ENCODE measurements around the gene ZNF580. TPM values are rescaled to one million over a fixed set of nuclear protein-coding genes. Genes with fewer than 3 reads are reported as not detected.

ZNF580 gene
- total and polyA plus RNA-seq, 5 donors: 18.7 to 32.0 (median 27.7) TPM

GRCh38 chr19:55641426-55642152 is 787 bp downstream of the ZNF580 start:
- DNase-seq: no peak
- Histone ChIP-seq H3K9me3 (ENCODE audit: control insufficient read depth, low read length) (no peaks in the 10 kb centered on the region), H3K4me3 (ENCODE audit: low read length) (peak overlapping the region; percentile 85), H3K27ac (ENCODE audit: low read length) (peak overlapping the region; percentile 77), H3K27me3 (ENCODE audit: control insufficient read depth, insufficient read depth) (no peaks in the 10 kb centered on the region), H3K4me1 (ENCODE audit: control insufficient read depth, insufficient read depth, low read length) (peaks cover 8% of the 10 kb centered on the region)
- 1% methylated on average over 25 of the region's 25 CpGs for WGBS
- ATAC-seq: peak in 1 of 2 donors; percentile 0
- intact Hi-C loops (cut with DNase I): no loop called here

GRCh38 chr19:55642153-55643002 is 1.6 kb downstream of the ZNF580 start:
- peak in 2 of 3 donors; percentile 74 to 79 for DNase-seq
- H3K4me3 ChIP-seq (ENCODE audit: low read length): peak overlapping the region; percentile 85
- H3K9me3 ChIP-seq (ENCODE audit: control insufficient read depth, low read length): no peaks in the 10 kb centered on the region
- ATAC-seq: peak; percentile 9 to 11
- H3K27ac ChIP-seq (ENCODE audit: low read length): peak overlapping the region; percentile 40
- intact Hi-C loops (cut with DNase I): no loop called here
- WGBS: under 1% methylated on average over 65 of the region's 65 CpGs
- no peaks in the 10 kb centered on the region for H3K27me3 ChIP-seq (ENCODE audit: control insufficient read depth, insufficient read depth)
- peaks cover 6% of the 10 kb centered on the region for H3K4me1 ChIP-seq (ENCODE audit: control insufficient read depth, insufficient read depth, low read length)

- H3K4me1 ChIP-seq (ENCODE audit: control insufficient read depth, insufficient read depth, low read length): peaks cover 6% of the 10 kb centered on the region
- ATAC-seq: peak; percentile 44 to 52
- intact Hi-C loops (cut with DNase I): no loop called here
- WGBS: 2% methylated on average over 56 of the region's 56 CpGs
- peak within 1 kb of the TSS; percentile 85 for H3K4me3 ChIP-seq (ENCODE audit: low read length)
- no peaks in the 10 kb centered on the region for H3K9me3 ChIP-seq (ENCODE audit: control insufficient read depth, low read length)
- H3K27ac ChIP-seq (ENCODE audit: low read length): peak within 1 kb of the TSS; percentile 73
- DNase-seq: peak; percentile 74 to 89 (median 88)
- H3K27me3 ChIP-seq (ENCODE audit: control insufficient read depth, insufficient read depth): no peaks in the 10 kb centered on the region
These were observed 2.4 kb downstream of the ZNF580 start, which contains the start of gene ZNF581 for GRCh38 chr19:55643003-55643886. Gene ZNF581, plus strand, starts transcription at chr19:55643649. Its CDS starts 923 bp downstream, at chr19:55644572.

GRCh38 chr19:55643887-55644176 is 3.0 kb downstream of the ZNF580 start:
- intact Hi-C loops (cut with DNase I): no loop called here
- ATAC-seq (no peak), DNase-seq (peak in 1 of 3 donors; percentile 71)
- peaks cover 6% of the 10 kb centered on the region for H3K4me1 ChIP-seq (ENCODE audit: control insufficient read depth, insufficient read depth, low read length)
- H3K27me3 ChIP-seq (ENCODE audit: control insufficient read depth, insufficient read depth): no peaks in the 10 kb centered on the region
- peak overlapping the region; percentile 5 for H3K27ac ChIP-seq (ENCODE audit: low read length)
- H3K4me3 ChIP-seq (ENCODE audit: low read length): peak overlapping the region; percentile 85
- WGBS: 0% methylated on average over 15 of the region's 15 CpGs
- no peaks in the 10 kb centered on the region for H3K9me3 ChIP-seq (ENCODE audit: control insufficient read depth, low read length)

GRCh38 chr19:55644191-55644833 is 3.5 kb downstream of the ZNF580 start:
- peaks cover 6% of the 10 kb centered on the region for H3K4me1 ChIP-seq (ENCODE audit: control insufficient read depth, insufficient read depth, low read length)
- intact Hi-C loops (cut with DNase I): no loop called here
- 46% methylated on average over 12 of the region's 12 CpGs for WGBS
- H3K27ac ChIP-seq (ENCODE audit: low read length): no peak overlapping the region
- ATAC-seq (no peak), DNase-seq (peak in 1 of 3 donors; percentile 61)
- peak overlapping the region; percentile 85 for H3K4me3 ChIP-seq (ENCODE audit: low read length)
- H3K9me3 ChIP-seq (ENCODE audit: control insufficient read depth, low read length): no peaks in the 10 kb centered on the region
- no peaks in the 10 kb centered on the region for H3K27me3 ChIP-seq (ENCODE audit: control insufficient read depth, insufficient read depth)

- no peak for ATAC-seq
- no peak for DNase-seq
- Histone ChIP-seq H3K4me1 (ENCODE audit: control insufficient read depth, insufficient read depth, low read length) (peaks cover 3% of the 10 kb centered on the region), H3K4me3 (ENCODE audit: low read length) (no peak overlapping the region), H3K27ac (ENCODE audit: low read length) (no peak overlapping the region), H3K9me3 (ENCODE audit: control insufficient read depth, low read length) (no peaks in the 10 kb centered on the region), H3K27me3 (ENCODE audit: control insufficient read depth, insufficient read depth) (no peaks in the 10 kb centered on the region)
- WGBS: 89% methylated on average over 28 of the region's 28 CpGs
- intact Hi-C loops (cut with DNase I): no loop called here
These were observed 4.2 kb downstream of the ZNF580 start for GRCh38 chr19:55644842-55645511.

GRCh38 chr19:55645512-55645881 is 4.7 kb downstream of the ZNF580 start:
- Histone ChIP-seq H3K4me3 (ENCODE audit: low read length) (no peak overlapping the region), H3K9me3 (ENCODE audit: control insufficient read depth, low read length) (no peaks in the 10 kb centered on the region), H3K4me1 (ENCODE audit: control insufficient read depth, insufficient read depth, low read length) (no peaks in the 10 kb centered on the region), H3K27me3 (ENCODE audit: control insufficient read depth, insufficient read depth) (no peaks in the 10 kb centered on the region), H3K27ac (ENCODE audit: low read length) (no peak overlapping the region)
- ATAC-seq (no peak), DNase-seq (peak in 1 of 3 donors; percentile 7)
- WGBS: 71% methylated on average over 5 of the region's 5 CpGs
- intact Hi-C loops (cut with DNase I): no loop called here

GRCh38 chr19:55646889-55647731 is 6.3 kb downstream of the ZNF580 start:
- WGBS: 41% methylated on average over 14 of the region's 14 CpGs
- H3K4me1 ChIP-seq (ENCODE audit: control insufficient read depth, insufficient read depth, low read length): no peaks in the 10 kb centered on the region
- H3K27ac ChIP-seq (ENCODE audit: low read length): peak overlapping the region; percentile 39
- H3K27me3 ChIP-seq (ENCODE audit: control insufficient read depth, insufficient read depth): no peaks in the 10 kb centered on the region
- no peaks in the 10 kb centered on the region for H3K9me3 ChIP-seq (ENCODE audit: control insufficient read depth, low read length)
- ATAC-seq: no peak
- DNase-seq: no peak
- intact Hi-C loops (cut with DNase I): no loop called here
- H3K4me3 ChIP-seq (ENCODE audit: low read length): peak overlapping the region; percentile 65

- peak; percentile 80 to 91 (median 90) for DNase-seq
- peak; percentile 49 to 52 for ATAC-seq
- Histone ChIP-seq H3K9me3 (ENCODE audit: control insufficient read depth, low read length) (no peaks in the 10 kb centered on the region), H3K27ac (ENCODE audit: low read length) (peak within 1 kb of the TSS; percentile 39), H3K4me3 (ENCODE audit: low read length) (peak within 1 kb of the TSS; percentile 65), H3K27me3 (ENCODE audit: control insufficient read depth, insufficient read depth) (no peaks in the 10 kb centered on the region), H3K4me1 (ENCODE audit: control insufficient read depth, insufficient read depth, low read length) (no peaks in the 10 kb centered on the region)
- intact Hi-C loops (cut with DNase I): no loop called here
- under 1% methylated on average over 87 of the region's 87 CpGs for WGBS
These were observed 7.2 kb downstream of the ZNF580 start, which contains the start of gene CCDC106 for GRCh38 chr19:55647732-55648584. Gene CCDC106, plus strand, starts transcription at chr19:55648212. Its CDS starts 835 bp downstream, at chr19:55649047.

Data from right cardiac atrium (tissue), 5 donors.